Measurements from ENCODE around the gene IRF1. TPM values are rescaled to one million over a fixed set of nuclear protein-coding genes. Genes with fewer than 3 reads are reported as not detected.

IRF1 gene
- total and polyA plus RNA-seq, 5 donors from 2014 or later = 160 to 924 (median 190) TPM

DNA sequence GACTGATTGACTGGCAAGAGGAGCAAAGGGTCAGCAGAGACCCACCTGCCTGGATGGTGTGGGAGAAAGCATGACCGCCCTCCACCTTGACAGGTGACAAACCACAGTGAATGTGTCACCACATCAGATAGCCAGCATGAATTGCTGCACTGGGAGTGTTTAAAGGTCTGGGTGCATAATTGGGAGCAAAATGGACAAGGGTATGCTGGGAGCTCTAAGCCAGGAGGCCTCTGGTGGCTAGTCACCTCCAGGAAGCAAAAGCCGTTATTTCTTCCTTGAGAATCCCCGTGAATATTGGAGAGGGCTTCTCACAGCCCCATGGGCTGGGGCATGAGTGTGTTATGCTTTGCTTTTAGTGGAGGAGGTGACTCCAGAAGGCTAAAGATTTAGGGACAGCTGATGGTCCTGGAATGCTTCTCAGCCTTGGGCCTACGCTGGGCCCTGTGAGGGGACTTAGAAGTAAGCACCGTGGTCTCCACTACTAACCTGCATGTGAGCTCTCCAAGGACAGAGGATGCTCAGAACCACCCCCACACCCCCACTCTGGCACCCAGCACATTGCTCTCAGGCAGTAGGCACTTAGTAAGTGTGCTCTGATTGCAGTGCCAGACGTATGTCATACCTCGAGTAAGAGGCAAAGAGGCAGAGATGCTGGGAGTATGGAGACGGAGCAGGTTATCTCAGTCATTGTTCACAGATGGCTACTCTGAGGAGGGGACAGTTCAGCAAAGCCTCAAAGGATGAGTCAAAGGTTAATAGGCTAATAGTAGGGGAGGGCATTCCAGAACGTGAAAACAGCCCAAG, 9.1 kb upstream of the IRF1 start:
- Histone ChIP-seq H3K27me3 (ENCODE audit: control insufficient read depth, insufficient read depth, low read length) (no peaks in the 10 kb centered on the region), H3K9me3 (ENCODE audit: control insufficient read depth in 2 of 2, low read length in 2 of 2) (no peaks in the 10 kb centered on the region), H3K36me3 (ENCODE audit: control insufficient read depth, insufficient read depth, low read length) (no peaks in the 10 kb centered on the region), H3K4me3 (ENCODE audit: low read depth, low read length) (no peak overlapping the region), H3K4me1 (ENCODE audit: control insufficient read depth, insufficient read depth, low read length, poor library complexity, severe bottlenecking) (peaks cover 43% of the 10 kb centered on the region), H3K27ac (ENCODE audit: insufficient read depth, low read length, poor library complexity, severe bottlenecking) (peak overlapping the region; percentile 99)
- H3K27ac Mint-ChIP-seq = peak overlapping the region; percentile 40 to 94 (median 92)
- no peaks in the 10 kb centered on the region for H3K27me3 Mint-ChIP-seq
- H3K4me1 Mint-ChIP-seq = peaks cover 2 to 45% (median 22%) of the 10 kb centered on the region in 4 donors
- DNase-seq (no peak), ATAC-seq (ENCODE audit: low read depth in 2 of 2) (no peak)
- no peaks in the 10 kb centered on the region for H3K9me3 Mint-ChIP-seq
- no peaks in the 10 kb centered on the region for H3K36me3 Mint-ChIP-seq
- peak overlapping the region in 1 of 4 donors; percentile 27 for H3K4me3 Mint-ChIP-seq

- Mint-ChIP-seq H3K9me3 (no peaks in the 10 kb centered on the region), H3K27ac (peak overlapping the region; percentile 91 to 94 (median 91)), H3K4me3 (peak overlapping the region; percentile 33 to 96 (median 62)), H3K36me3 (no peaks in the 10 kb centered on the region), H3K4me1 (peaks cover 5 to 53% (median 31%) of the 10 kb centered on the region in 4 donors), H3K27me3 (no peaks in the 10 kb centered on the region)
- Histone ChIP-seq H3K4me1 (ENCODE audit: control insufficient read depth, insufficient read depth, low read length, poor library complexity, severe bottlenecking) (peaks cover 52% of the 10 kb centered on the region), H3K27me3 (ENCODE audit: control insufficient read depth, insufficient read depth, low read length) (no peaks in the 10 kb centered on the region), H3K27ac (ENCODE audit: insufficient read depth, low read length, poor library complexity, severe bottlenecking) (peak overlapping the region; percentile 99), H3K36me3 (ENCODE audit: control insufficient read depth, insufficient read depth, low read length) (no peaks in the 10 kb centered on the region), H3K4me3 (ENCODE audit: low read depth, low read length) (no peak overlapping the region), H3K9me3 (ENCODE audit: control insufficient read depth in 2 of 2, low read length in 2 of 2) (no peaks in the 10 kb centered on the region)
- DNase-seq = no peak
- ATAC-seq (ENCODE audit: low read depth in 2 of 2) = no peak
Observed at GRCh38 chr5:132498686-132499271, 8.2 kb upstream of the IRF1 start.

GRCh38 chr5:132498152-132498551, 7.6 kb upstream of the IRF1 start:
- H3K4me1 ChIP-seq (ENCODE audit: control insufficient read depth, insufficient read depth, low read length, poor library complexity, severe bottlenecking) = peaks cover 58% of the 10 kb centered on the region
- Mint-ChIP-seq H3K4me1 (peaks cover 5 to 60% (median 37%) of the 10 kb centered on the region in 4 donors), H3K27ac (peak overlapping the region; percentile 91 to 94 (median 91)), H3K27me3 (no peaks in the 10 kb centered on the region), H3K36me3 (no peaks in the 10 kb centered on the region), H3K4me3 (peak overlapping the region in 2 of 4 donors; percentile 96), H3K9me3 (no peaks in the 10 kb centered on the region)
- DNase-seq (no peak), ATAC-seq (ENCODE audit: low read depth in 2 of 2) (no peak)
- H3K36me3 ChIP-seq (ENCODE audit: control insufficient read depth, insufficient read depth, low read length) = no peaks in the 10 kb centered on the region
- H3K9me3 ChIP-seq (ENCODE audit: control insufficient read depth in 2 of 2, low read length in 2 of 2) = no peaks in the 10 kb centered on the region
- H3K27me3 ChIP-seq (ENCODE audit: control insufficient read depth, insufficient read depth, low read length) = no peaks in the 10 kb centered on the region
- peak overlapping the region; percentile 99 for H3K27ac ChIP-seq (ENCODE audit: insufficient read depth, low read length, poor library complexity, severe bottlenecking)
- H3K4me3 ChIP-seq (ENCODE audit: low read depth, low read length) = no peak overlapping the region

DNA sequence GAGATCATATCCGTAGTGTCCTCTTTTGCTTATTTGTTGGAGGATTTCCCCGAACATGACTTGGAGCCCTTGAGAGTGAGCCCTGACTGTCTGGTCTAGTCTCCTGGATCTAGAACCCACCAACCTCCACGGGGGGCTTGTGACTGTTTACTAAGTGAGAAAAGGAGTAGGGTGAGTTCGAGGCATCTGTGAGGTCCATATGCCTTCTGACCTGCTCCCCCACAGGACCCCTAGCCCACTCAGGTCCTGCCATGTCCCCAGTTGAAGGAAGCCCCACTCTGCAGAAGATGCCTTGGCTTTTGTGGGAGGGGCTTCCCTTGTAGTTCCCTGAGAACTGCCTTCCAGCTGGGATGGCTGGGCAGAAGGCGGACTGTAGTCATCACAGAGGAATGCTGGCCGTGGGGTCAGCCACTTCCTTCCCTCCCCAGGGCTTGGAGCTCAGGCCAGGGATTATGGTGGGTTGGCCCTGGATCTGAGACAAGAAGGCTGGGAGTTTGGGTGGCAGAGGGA, 7.0 kb upstream of the IRF1 start:
- H3K4me3 Mint-ChIP-seq = peak overlapping the region; percentile 93 to 98 (median 96)
- H3K27ac Mint-ChIP-seq = peak overlapping the region; percentile 91 to 94 (median 91)
- peaks cover 60% of the 10 kb centered on the region for H3K4me1 ChIP-seq (ENCODE audit: control insufficient read depth, insufficient read depth, low read length, poor library complexity, severe bottlenecking)
- no peaks in the 10 kb centered on the region for H3K9me3 Mint-ChIP-seq
- H3K9me3 ChIP-seq (ENCODE audit: control insufficient read depth in 2 of 2, low read length in 2 of 2) = no peaks in the 10 kb centered on the region
- no peaks in the 10 kb centered on the region for H3K36me3 Mint-ChIP-seq
- no peaks in the 10 kb centered on the region for H3K36me3 ChIP-seq (ENCODE audit: control insufficient read depth, insufficient read depth, low read length)
- H3K27me3 Mint-ChIP-seq = no peaks in the 10 kb centered on the region
- H3K4me1 Mint-ChIP-seq = peaks cover 5 to 65% (median 40%) of the 10 kb centered on the region in 4 donors
- peak overlapping the region; percentile 51 for H3K4me3 ChIP-seq (ENCODE audit: low read depth, low read length)
- no peaks in the 10 kb centered on the region for H3K27me3 ChIP-seq (ENCODE audit: control insufficient read depth, insufficient read depth, low read length)
- ATAC-seq (ENCODE audit: low read depth in 2 of 2) (no peak), DNase-seq (no peak)
- H3K27ac ChIP-seq (ENCODE audit: insufficient read depth, low read length, poor library complexity, severe bottlenecking) = peak overlapping the region; percentile 99

GRCh38 chr5:132496631-132497487, 6.3 kb upstream of the IRF1 start:
- no peaks in the 10 kb centered on the region for H3K9me3 Mint-ChIP-seq
- H3K4me3 Mint-ChIP-seq = peak overlapping the region; percentile 96 to 99 (median 97)

DNA sequence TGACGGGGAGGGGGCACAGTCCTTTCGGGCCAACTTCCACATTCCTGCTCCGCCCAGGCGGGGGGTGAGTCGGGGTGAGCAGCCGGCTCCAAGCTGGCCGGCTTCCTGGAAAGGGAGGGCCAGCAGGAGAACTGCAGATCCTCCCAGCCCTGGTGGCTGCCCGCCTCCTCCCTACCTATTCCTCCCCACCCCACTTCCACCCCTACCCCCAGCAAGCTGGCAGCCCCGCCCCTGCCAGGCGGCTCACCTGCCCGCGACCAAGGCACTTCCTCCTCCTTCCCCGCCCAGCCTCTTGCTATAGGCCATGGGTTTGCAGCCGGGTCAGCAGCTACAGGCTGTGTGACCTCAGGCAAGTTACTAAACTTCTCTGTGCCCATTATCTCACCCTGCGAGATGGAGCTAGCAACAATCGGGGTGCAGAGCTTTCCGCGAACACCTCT, 5.6 kb upstream of the IRF1 start:
- Mint-ChIP-seq H3K27ac (peak overlapping the region; percentile 94 to 98 (median 94)), H3K9me3 (no peaks in the 10 kb centered on the region), H3K36me3 (no peaks in the 10 kb centered on the region), H3K4me3 (peak overlapping the region; percentile 96 to 99 (median 97)), H3K4me1 (peaks cover 5 to 76% (median 46%) of the 10 kb centered on the region in 4 donors), H3K27me3 (no peaks in the 10 kb centered on the region)
- Histone ChIP-seq H3K36me3 (ENCODE audit: control insufficient read depth, insufficient read depth, low read length) (no peaks in the 10 kb centered on the region), H3K4me1 (ENCODE audit: control insufficient read depth, insufficient read depth, low read length, poor library complexity, severe bottlenecking) (peaks cover 70% of the 10 kb centered on the region), H3K9me3 (ENCODE audit: control insufficient read depth in 2 of 2, low read length in 2 of 2) (no peaks in the 10 kb centered on the region), H3K4me3 (ENCODE audit: low read depth, low read length) (peak overlapping the region; percentile 76), H3K27ac (ENCODE audit: insufficient read depth, low read length, poor library complexity, severe bottlenecking) (peak overlapping the region; percentile 99), H3K27me3 (ENCODE audit: control insufficient read depth, insufficient read depth, low read length) (no peaks in the 10 kb centered on the region)
- ATAC-seq (ENCODE audit: low read depth in 2 of 2) (peak; percentile 78 to 79), DNase-seq (peak; percentile 85 to 96 (median 88))

More at GRCh38 chr5:132496631-132497487, 6.3 kb upstream of the IRF1 start:
- Histone ChIP-seq H3K36me3 (ENCODE audit: control insufficient read depth, insufficient read depth, low read length) (no peaks in the 10 kb centered on the region), H3K4me3 (ENCODE audit: low read depth, low read length) (peak overlapping the region; percentile 76), H3K27ac (ENCODE audit: insufficient read depth, low read length, poor library complexity, severe bottlenecking) (peak overlapping the region; percentile 99), H3K27me3 (ENCODE audit: control insufficient read depth, insufficient read depth, low read length) (no peaks in the 10 kb centered on the region), H3K9me3 (ENCODE audit: control insufficient read depth in 2 of 2, low read length in 2 of 2) (no peaks in the 10 kb centered on the region), H3K4me1 (ENCODE audit: control insufficient read depth, insufficient read depth, low read length, poor library complexity, severe bottlenecking) (peaks cover 67% of the 10 kb centered on the region)
- Mint-ChIP-seq H3K27me3 (no peaks in the 10 kb centered on the region), H3K4me1 (peaks cover 5 to 72% (median 45%) of the 10 kb centered on the region in 4 donors), H3K27ac (peak overlapping the region; percentile 94 to 98 (median 94)), H3K36me3 (no peaks in the 10 kb centered on the region)
- ATAC-seq (ENCODE audit: low read depth in 2 of 2) = peak in 1 of 2 donors; percentile 2
- peak in 2 of 3 donors; percentile 71 to 74 for DNase-seq

GRCh38 chr5:132495667-132496190, 5.2 kb upstream of the IRF1 start:
- peaks cover 68% of the 10 kb centered on the region for H3K4me1 ChIP-seq (ENCODE audit: control insufficient read depth, insufficient read depth, low read length, poor library complexity, severe bottlenecking)
- peaks cover 5 to 72% (median 44%) of the 10 kb centered on the region in 4 donors for H3K4me1 Mint-ChIP-seq
- DNase-seq = peak; percentile 61 to 83 (median 62)
- no peaks in the 10 kb centered on the region for H3K36me3 Mint-ChIP-seq
- H3K4me3 Mint-ChIP-seq = peak overlapping the region; percentile 96 to 99 (median 97)
- peak overlapping the region; percentile 94 to 98 (median 98) for H3K27ac Mint-ChIP-seq
- no peaks in the 10 kb centered on the region for H3K27me3 Mint-ChIP-seq
- H3K27me3 ChIP-seq (ENCODE audit: control insufficient read depth, insufficient read depth, low read length) = no peaks in the 10 kb centered on the region
- H3K27ac ChIP-seq (ENCODE audit: insufficient read depth, low read length, poor library complexity, severe bottlenecking) = peak overlapping the region; percentile 99
- no peaks in the 10 kb centered on the region for H3K9me3 ChIP-seq (ENCODE audit: control insufficient read depth in 2 of 2, low read length in 2 of 2)
- peak; percentile 20 to 28 for ATAC-seq (ENCODE audit: low read depth in 2 of 2)
- H3K9me3 Mint-ChIP-seq = no peaks in the 10 kb centered on the region
- H3K36me3 ChIP-seq (ENCODE audit: control insufficient read depth, insufficient read depth, low read length) = no peaks in the 10 kb centered on the region
- H3K4me3 ChIP-seq (ENCODE audit: low read depth, low read length) = peak overlapping the region; percentile 65

Measured in CD4-positive, CD25-positive, alpha-beta regulatory T cell (primary cell).